AG20443 (cell line): Measurements from ENCODE around the gene PRORP.
"Not testable (repeated sequence)": the region's sequence is repeated elsewhere in the genome, so short reads cannot be mapped to it uniquely, and the experiment has no call there.

Experiments
- DNase-seq: peaks from one replicate; pipeline ENCODE4 v3.0.0; 2012; ENCODE audit warnings: low spot score, mixed read lengths

PRORP gene

GRCh38 chr14:35121887-35122695 lies at the start of gene PRORP, which contains the start of gene PPP2R3C:
TSS of gene PRORP (plus strand) at chr14:35122552. CDS start at chr14:35123246, 694 bp downstream.
TSS of gene PPP2R3C (minus strand) at chr14:35121990. CDS start at chr14:35121959, 31 bp downstream.
- DNase-seq, result peak; percentile 92

GRCh38 chr14:35073486-35073885 lies 48.9 kb upstream of the PRORP start:
- DNase-seq, result no peak

- no peak for DNase-seq
These were observed 44.3 kb upstream of the PRORP start for GRCh38 chr14:35078082-35078481.

- DNase-seq, result no peak
These were observed 42.6 kb upstream of the PRORP start for GRCh38 chr14:35079742-35080141.

- no peak for DNase-seq
These were observed 38.7 kb upstream of the PRORP start for GRCh38 chr14:35083530-35084150.

- DNase-seq, result no peak
These were observed 36.9 kb upstream of the PRORP start for GRCh38 chr14:35085441-35085840.

GRCh38 chr14:35088514-35088913 lies 33.8 kb upstream of the PRORP start:
- DNase-seq, result no peak

GRCh38 chr14:35094645-35095044 lies 27.7 kb upstream of the PRORP start:
- DNase-seq, result not testable (repeated sequence)

- DNase-seq, result no peak
These were observed 14.5 kb upstream of the PRORP start for GRCh38 chr14:35107866-35108265.

- no peak for DNase-seq
These were observed 9.7 kb upstream of the PRORP start for GRCh38 chr14:35112641-35113040.

- no peak for DNase-seq
These were observed 8.9 kb upstream of the PRORP start for GRCh38 chr14:35113308-35113950.

GRCh38 chr14:35114036-35114435 lies 8.3 kb upstream of the PRORP start:
- no peak for DNase-seq

GRCh38 chr14:35116242-35116641 lies 6.1 kb upstream of the PRORP start:
- DNase-seq, result no peak

GRCh38 chr14:35117112-35117511 lies 5.2 kb upstream of the PRORP start:
- DNase-seq, result no peak

GRCh38 chr14:35121026-35121886 lies 1.1 kb upstream of the PRORP start:
- no peak for DNase-seq

GRCh38 chr14:35122696-35123387 lies 490 bp downstream of the PRORP start:
- DNase-seq, result peak; percentile 30

GRCh38 chr14:35123388-35123703 lies 994 bp downstream of the PRORP start:
- no peak for DNase-seq

- no peak for DNase-seq
These were observed 1.8 kb downstream of the PRORP start for GRCh38 chr14:35124127-35124526.

- no peak for DNase-seq
These were observed 11.4 kb downstream of the PRORP start for GRCh38 chr14:35133542-35134328.

- no peak for DNase-seq
These were observed 12.2 kb downstream of the PRORP start for GRCh38 chr14:35134329-35135123.
